SU-DHL-6 (cell line): ENCODE results near the gene EMX1.

Experiments used
- H2AFZ ChIP-seq: fragments of 200-600 bp; sonication (generic); 2 replicates; pipeline ENCODE4 v1.6.1; 2014; ENCODE audit warnings: low read depth, mild to moderate bottlenecking, moderate library complexity, mixed read lengths, antibody characterized with exemption, low read length; ENCODE audit not compliant: severe bottlenecking
- H3F3A ChIP-seq: fragments of 200-600 bp; shearing (Covaris generic); 2 replicates; pipeline ENCODE4 v1.6.0; 2016; ENCODE audit warnings: antibody characterized with exemption, mild to moderate bottlenecking; ENCODE audit not compliant: insufficient read depth
- H3K27ac ChIP-seq: fragments of 200-600 bp; sonication (generic); 2 replicates; pipeline ENCODE4 v1.5.1; 2016; ENCODE audit warnings: low read depth, mild to moderate bottlenecking, low read length, moderate library complexity, mixed read lengths
- H3K27me3 ChIP-seq: fragments of 200-600 bp; sonication (generic), shearing (Covaris generic); 2 replicates; pipeline ENCODE4 v1.6.0; 2014; ENCODE audit warnings: mild to moderate bottlenecking, low read length
- H3K36me3 ChIP-seq: fragments of 200-600 bp; sonication (generic); 2 replicates; pipeline ENCODE4 v1.6.1; 2014; ENCODE audit warnings: mild to moderate bottlenecking, low read length, mixed read lengths
- H3K4me2 ChIP-seq: fragments of 300-600, 200-600 bp; shearing (Covaris generic), sonication (generic); 2 replicates; pipeline ENCODE4 v1.6.0; 2014; ENCODE audit warnings: low read length, low read depth, mild to moderate bottlenecking; ENCODE audit not compliant: poor library complexity, severe bottlenecking
- H3K4me3 ChIP-seq: fragments of 200-600 bp; sonication (generic); 2 replicates; pipeline ENCODE4 v1.5.1; 2014; ENCODE audit warnings: antibody characterized with exemption, low read length, mild to moderate bottlenecking, mixed read lengths; ENCODE audit not compliant: insufficient read depth, poor library complexity, severe bottlenecking
- H3K79me2 ChIP-seq: fragments of 200-600 bp; sonication (generic); 2 replicates; pipeline ENCODE4 v1.6.1; 2014; ENCODE audit warnings: mild to moderate bottlenecking, low read length, moderate library complexity; ENCODE audit not compliant: insufficient read depth
- H3K9ac ChIP-seq: fragments of 200-600 bp; sonication (generic); 2 replicates; pipeline ENCODE4 v1.7.0; 2014; ENCODE audit warnings: mild to moderate bottlenecking, low read length
- H3K9me2 ChIP-seq: fragments of 200-600 bp; sonication (generic); replicated peaks from 2 replicates; pipeline ENCODE4 v1.6.1; 2014; ENCODE audit warnings: low read length; ENCODE audit not compliant: insufficient read depth
- H3K9me3 ChIP-seq: fragments of 200-600 bp; sonication (generic); 2 replicates; pipeline ENCODE4 v1.6.1; 2014; ENCODE audit warnings: low read length, mixed read lengths; ENCODE audit not compliant: insufficient read depth
- H4K20me1 ChIP-seq: fragments of 200-600 bp; sonication (generic); 2 replicates; pipeline ENCODE4 v1.6.1; 2014; ENCODE audit warnings: low read depth, mild to moderate bottlenecking, antibody characterized with exemption, low read length, moderate library complexity, mixed read lengths
- CTCF ChIP-seq: fragments of 200-600 bp; sonication (generic); IDR thresholded peaks from one replicate; pipeline ENCODE4 v1.5.1; 2017; ENCODE audit warnings: antibody characterized with exemption, mild to moderate bottlenecking, low read length, moderate library complexity; ENCODE audit not compliant: insufficient read depth, poor library complexity, severe bottlenecking
- EZH2phosphoT487 ChIP-seq: fragments of 200-600 bp; sonication (generic), shearing (Covaris generic); conservative IDR thresholded peaks from 2 replicates; pipeline ENCODE4 v1.6.1; 2018; ENCODE audit warnings: mild to moderate bottlenecking, antibody characterized with exemption, low read length, moderate library complexity, mixed read lengths

EMX1 gene

GRCh38 chr2:72887740-72888437, 29.4 kb upstream of the EMX1 start:
- Histone ChIP-seq H3K27ac (no peak overlapping the region), H3K36me3 (no peaks in the 10 kb centered on the region), H3K79me2 (no peaks in the 10 kb centered on the region), H2AFZ (peak overlapping the region; percentile 72), H3K9me2 (no peaks in the 10 kb centered on the region), H3K27me3 (no peaks in the 10 kb centered on the region), H3F3A (no peaks in the 10 kb centered on the region), H3K9me3 (no peaks in the 10 kb centered on the region), H3K4me3 (peak overlapping the region; percentile 48), H3K9ac (peak overlapping the region; percentile 47), H4K20me1 (no peaks in the 10 kb centered on the region), H3K4me2 (peak overlapping the region; percentile 56)
- no peak for TF ChIP-seq EZH2phosphoT487
- TF ChIP-seq CTCF, result peak; percentile 65

GRCh38 chr2:72888438-72889202, 28.7 kb upstream of the EMX1 start:
- H3K4me2 ChIP-seq, result no peak overlapping the region
- H3K36me3 ChIP-seq, result no peaks in the 10 kb centered on the region
- H3K27me3 ChIP-seq, result no peaks in the 10 kb centered on the region
- H4K20me1 ChIP-seq, result no peaks in the 10 kb centered on the region
- H3K9ac ChIP-seq, result no peak overlapping the region
- TF ChIP-seq EZH2phosphoT487 (no peak), CTCF (no peak)
- no peaks in the 10 kb centered on the region for H3F3A ChIP-seq
- no peaks in the 10 kb centered on the region for H3K79me2 ChIP-seq
- no peak overlapping the region for H3K27ac ChIP-seq
- no peak overlapping the region for H2AFZ ChIP-seq
- no peak overlapping the region for H3K4me3 ChIP-seq
- H3K9me2 ChIP-seq, result no peaks in the 10 kb centered on the region
- no peaks in the 10 kb centered on the region for H3K9me3 ChIP-seq

- Histone ChIP-seq H3F3A (no peaks in the 10 kb centered on the region), H3K4me2 (no peak overlapping the region)
- TF ChIP-seq EZH2phosphoT487, result no peak
- TF ChIP-seq CTCF, result no peak
Observed at GRCh38 chr2:72889991-72890390, 27.3 kb upstream of the EMX1 start.

More at GRCh38 chr2:72889991-72890390, 27.3 kb upstream of the EMX1 start:
- H3K27ac ChIP-seq, result no peak overlapping the region
- H3K9me2 ChIP-seq, result no peaks in the 10 kb centered on the region
- H3K27me3 ChIP-seq, result no peaks in the 10 kb centered on the region
- H2AFZ ChIP-seq, result no peak overlapping the region
- H3K36me3 ChIP-seq, result no peaks in the 10 kb centered on the region
- H3K79me2 ChIP-seq, result no peaks in the 10 kb centered on the region
- H3K4me3 ChIP-seq, result no peak overlapping the region
- H3K9ac ChIP-seq, result no peak overlapping the region
- no peaks in the 10 kb centered on the region for H3K9me3 ChIP-seq
- no peaks in the 10 kb centered on the region for H4K20me1 ChIP-seq
